ENCODE data around the gene KRTAP10-1.

The KRTAP10-1 gene

DNA sequence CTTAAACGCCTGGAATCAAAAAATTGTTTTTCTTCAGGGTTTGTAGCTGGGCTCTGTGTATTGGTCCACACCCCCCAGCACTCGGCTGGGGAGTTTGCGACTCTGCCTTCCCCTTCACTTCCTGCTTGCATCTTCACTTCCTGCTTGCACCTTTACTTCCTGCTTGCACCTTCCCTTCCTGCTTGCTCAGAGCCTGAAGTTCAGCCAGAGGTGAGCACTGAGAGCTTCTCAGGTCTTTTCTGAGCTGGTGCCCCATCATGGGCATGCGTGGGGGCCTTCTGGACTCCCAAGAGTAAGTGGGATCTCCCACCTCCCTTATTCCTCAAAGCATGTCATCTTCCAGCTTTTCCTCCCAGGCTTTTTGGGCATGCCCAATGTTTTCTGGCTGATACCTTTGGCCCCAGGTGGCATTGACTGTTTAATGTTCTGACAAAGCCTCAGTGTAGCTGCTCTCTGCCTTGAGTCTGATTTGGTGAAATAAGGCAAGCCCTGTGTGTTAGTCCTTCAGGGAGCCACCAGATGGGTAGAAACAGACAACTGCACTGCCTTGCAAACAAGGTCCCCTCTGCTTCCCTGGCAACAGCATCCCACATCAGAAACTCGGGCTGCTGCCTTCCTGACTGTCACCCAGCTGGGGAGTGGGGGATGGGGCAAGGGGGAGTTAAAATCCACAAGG, 7.8 kb upstream of the KRTAP10-1 start:
- DNase-seq = no peak

GRCh38 chr21:44544566-44544965, 4.6 kb upstream of the KRTAP10-1 start:
- no peak for DNase-seq

DNA sequence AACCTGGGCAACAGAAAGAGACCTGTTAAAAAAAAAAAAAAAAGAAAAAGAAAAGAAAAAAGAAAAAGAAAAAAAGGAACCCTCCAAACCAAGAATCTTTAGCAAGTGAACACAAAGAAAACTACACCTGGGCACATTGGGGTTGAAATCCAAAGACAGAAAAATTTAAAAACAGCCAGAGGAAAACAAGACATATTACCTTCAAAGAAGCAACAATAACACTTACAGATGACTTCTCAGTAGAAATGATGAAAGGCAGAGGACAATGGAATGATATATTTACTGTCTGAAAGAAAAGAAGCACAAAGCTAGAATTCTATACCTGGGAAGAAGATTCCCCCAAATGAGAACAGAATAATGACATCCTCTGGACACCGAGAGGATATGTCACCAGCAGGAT, 2.7 kb upstream of the KRTAP10-1 start:
- DNase-seq = no peak

GRCh38 chr21:44540741-44541288, 820 bp upstream of the KRTAP10-1 start:
- no peak for DNase-seq

- DNase-seq = no peak
These were observed 949 bp downstream of the KRTAP10-1 start for GRCh38 chr21:44539046-44539445.

DNA sequence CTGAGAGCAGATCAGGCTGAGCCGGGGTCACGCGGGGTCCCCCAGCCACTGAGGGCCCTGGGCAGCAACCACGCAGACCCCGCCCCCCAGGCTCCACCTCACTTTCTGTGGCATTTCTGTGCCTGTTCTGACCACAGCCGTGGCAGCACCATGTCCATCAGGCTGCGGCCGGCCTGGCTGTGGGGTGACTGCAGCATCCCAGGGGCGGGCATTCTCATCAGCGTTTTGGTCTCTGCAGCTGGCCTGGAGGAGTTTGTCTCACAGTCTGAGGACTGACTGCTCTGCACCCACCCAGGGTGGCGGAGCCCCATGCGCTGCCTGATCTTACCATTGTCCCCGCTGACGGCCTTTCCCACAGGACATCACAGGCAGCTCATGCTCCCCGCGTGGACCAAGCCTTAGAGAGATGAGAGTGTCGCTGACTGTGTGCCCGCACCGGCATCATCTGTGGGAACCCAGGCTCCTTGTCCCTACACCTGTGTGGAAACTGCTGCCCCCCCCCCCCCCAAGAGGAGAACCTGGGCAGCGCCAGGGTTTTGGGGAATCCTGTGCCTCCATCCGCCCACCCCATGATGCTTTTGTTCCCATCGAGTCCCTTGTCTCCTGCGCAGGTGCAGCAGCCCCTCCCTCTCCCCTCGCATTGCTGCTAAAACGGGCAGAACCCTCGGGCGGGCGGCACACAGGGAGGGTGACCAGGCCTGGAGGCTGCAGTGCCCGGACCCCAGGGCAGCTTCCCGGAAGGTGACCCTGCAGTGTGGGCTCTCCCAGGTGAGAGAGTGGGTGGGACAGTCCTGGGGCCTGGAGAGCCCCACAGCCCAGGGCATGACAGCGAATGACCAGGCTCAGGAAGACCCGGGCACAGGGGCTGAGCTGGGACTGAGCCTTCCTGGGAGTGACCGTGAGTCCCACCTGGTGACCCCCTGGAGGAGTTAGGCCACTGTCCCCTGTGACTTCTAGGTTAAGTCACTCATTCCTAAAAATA, 1.8 kb downstream of the KRTAP10-1 start:
- DNase-seq = no peak

- DNase-seq = no peak
These were observed 4.0 kb downstream of the KRTAP10-1 start for GRCh38 chr21:44535963-44536362.

- DNase-seq = no peak
These were observed 5.3 kb downstream of the KRTAP10-1 start for GRCh38 chr21:44534688-44535087.

DNA sequence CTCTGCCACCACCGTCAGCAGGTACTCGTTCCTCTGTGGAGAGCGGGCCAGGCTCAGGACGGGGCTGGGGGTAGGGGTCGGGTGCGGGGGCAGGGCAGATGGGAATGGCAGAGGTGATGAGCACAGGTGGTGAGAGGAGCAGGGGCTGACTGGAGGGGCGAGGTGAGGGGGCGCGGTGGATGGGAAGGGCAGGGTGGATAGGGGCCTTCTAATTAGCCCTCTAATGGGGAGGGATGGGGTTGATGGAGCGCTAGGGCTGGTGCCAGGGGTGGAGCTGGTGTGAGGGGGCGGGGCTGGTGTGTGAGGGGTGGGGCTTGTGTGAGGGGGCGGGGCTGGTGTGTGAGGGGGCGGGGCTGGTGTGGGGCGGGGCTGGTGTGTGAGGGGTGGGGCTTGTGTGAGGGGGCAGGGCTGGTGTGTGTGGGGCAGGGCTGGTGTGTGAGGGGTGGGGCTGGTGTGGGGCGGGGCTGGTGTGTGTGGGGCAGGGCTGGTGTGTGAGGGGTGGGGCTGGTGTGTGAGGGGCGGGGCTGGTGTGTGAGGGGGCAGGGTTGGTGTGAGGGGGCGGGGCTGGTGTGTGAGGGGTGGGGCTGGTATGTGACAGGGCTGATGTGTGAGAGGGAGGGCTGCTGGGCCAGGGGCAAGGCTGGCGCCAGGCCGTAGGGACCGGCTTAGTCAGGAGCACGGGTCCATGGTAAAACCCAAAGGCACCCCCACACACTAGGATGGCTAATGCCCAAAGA, 5.9 kb downstream of the KRTAP10-1 start:
- DNase-seq = no peak

DNA sequence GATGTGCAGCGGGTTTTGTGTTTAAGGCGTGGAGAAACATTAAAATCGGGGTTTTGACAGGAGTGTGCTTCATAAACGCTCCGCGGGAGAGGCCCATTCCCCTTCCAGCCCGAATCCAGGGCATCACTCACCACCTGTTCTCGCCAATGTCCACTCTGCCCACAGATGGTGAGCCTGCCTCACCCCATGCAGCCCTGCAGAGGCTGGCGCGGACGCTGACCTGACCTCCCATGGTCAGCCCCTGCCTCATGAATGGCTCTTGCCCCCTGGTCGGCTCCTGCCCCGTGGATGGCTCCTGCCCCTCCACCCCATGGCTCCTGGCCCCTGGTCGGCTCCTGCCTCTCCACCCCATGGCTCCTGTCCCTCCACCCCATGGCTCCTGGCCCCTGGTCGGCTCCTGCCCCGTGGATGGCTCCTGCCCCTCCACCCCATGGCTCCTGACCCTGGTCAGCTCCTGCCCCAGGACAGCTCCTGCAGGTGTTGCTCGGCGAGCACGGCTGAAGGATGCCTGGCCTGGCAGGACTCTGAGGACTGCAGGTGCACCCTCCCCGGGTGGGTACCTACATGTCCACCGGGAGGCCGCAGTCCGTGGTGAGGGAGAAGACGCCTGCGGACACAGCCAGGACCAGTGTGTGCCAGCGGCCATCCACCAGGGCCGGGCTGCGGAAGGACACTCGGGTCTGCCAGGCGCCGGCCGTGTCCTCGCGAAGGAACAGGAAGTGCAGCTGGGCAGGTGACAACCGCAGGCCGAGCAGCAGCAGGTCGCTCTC, 6.7 kb downstream of the KRTAP10-1 start:
- DNase-seq = no peak

GRCh38 chr21:44532712-44533111, 7.3 kb downstream of the KRTAP10-1 start:
- no peak for DNase-seq

- no peak for DNase-seq
These were observed 8.1 kb downstream of the KRTAP10-1 start for GRCh38 chr21:44531606-44532564.

DNA sequence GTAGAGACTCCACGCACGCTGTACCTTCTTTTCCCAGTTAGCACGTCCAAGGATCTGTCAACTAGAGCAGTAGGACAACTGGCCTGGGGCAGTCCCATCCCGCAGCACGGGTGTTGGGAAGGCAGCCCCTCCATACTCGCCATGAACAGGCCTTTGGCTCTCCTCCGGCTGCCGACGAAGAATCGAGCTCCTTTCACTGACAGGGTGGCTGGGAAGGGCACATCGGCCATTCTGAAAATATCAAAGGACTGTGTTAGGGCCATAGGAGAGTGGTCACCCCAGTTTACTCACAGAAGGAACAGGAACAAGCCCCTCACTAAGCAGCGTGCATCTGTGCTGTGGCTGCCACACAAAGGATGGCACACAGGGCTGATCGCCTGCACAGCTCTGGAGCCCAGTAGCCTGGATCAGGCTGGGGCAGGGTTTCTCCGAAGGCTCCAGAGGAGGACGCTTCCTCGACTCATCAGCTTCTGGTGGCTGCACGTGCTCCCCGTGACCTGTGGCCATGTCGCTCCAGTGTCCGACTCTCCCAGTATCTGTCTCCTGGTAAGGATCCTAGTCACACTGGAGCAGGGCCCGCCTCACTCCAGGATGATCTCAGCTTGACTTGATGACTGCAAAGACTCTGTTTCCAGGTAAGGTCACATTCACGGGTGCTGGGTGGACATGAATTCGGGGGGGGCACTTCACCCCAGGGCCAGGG, 8.9 kb downstream of the KRTAP10-1 start:
- no peak for DNase-seq

GRCh38 chr21:44530221-44530902, 9.6 kb downstream of the KRTAP10-1 start:
- no peak for DNase-seq

- no peak for DNase-seq
These were observed 10.4 kb downstream of the KRTAP10-1 start for GRCh38 chr21:44529503-44530125.

GRCh38 chr21:44529011-44529421, 11.0 kb downstream of the KRTAP10-1 start:
- no peak for DNase-seq

GRCh38 chr21:44528634-44528995, 11.4 kb downstream of the KRTAP10-1 start:
- no peak for DNase-seq

GRCh38 chr21:44527983-44528633, 11.9 kb downstream of the KRTAP10-1 start:
- no peak for DNase-seq
